ENCODE results near the gene EPHB3.

DNA sequence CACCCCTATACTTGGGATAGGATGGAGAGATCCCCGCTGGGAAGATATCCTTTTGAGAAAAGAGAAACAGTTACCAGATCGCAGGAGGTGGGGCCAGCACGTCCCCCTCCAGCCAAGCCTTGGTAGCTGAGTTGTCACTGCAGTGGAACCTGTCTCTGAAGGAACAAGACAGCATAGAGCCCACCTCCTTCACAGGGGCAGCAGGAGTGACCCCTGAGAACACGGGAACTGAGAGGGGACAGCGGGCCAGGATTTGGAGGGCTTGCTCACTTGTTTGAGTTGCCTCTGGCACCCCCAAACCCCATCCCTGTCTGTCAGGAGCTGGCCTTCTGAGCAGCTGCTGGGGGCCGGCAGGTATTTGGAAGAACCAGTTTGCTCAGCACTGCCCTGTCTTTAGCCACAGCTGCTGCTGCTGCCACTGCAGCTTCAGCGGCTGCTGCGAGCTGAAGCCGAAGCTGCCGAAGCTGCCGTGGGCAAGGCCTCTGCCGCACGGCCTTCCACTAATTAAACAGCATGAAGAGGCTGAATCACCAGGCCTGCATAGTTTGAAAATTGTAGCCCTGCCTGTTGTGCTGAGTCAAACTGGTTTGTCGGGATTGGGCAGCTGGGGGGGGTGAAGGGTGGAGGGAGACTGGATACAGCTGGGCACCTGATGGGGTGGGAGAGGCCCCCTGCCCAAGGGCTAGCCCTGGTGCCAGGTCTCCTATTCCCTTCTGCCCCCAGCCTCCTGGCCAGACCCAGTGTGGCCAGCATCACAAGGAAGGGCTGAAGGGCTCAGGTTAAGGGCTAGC lies 4.0 kb downstream of the EPHB3 start:
- TF ChIP-seq CTCF (IDR thresholded peaks at IDR 0.05; ENCODE audit: low read depth, low read length, missing input control) (no peak), REST (IDR thresholded peaks at IDR 0.05) (no peak), HNF4A (conservative IDR thresholded peaks at IDR 0.05) (no peak)
